ENCODE results near the gene ITSN1.

The ITSN1 gene

DNA sequence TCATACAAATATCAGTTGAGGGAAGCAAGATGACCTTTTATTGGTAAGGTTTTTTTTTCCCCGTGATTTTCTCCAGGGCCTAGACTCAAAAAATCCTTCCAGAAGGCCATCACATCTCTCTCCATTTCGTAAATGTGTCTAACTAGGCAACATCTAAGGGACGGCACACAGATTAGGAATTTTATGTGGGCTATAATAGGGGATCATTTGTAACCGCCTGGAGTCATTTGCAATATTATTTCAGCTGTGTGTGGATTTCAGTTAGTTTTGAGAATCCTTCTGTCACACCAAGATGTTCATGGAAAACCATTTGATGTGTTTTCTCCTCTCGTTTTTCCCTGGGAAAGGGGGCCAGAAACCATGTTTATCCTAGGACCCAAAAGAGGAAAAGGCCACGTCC is 210.2 kb downstream of the ITSN1 start:
- Histone ChIP-seq H3K36me3 (ENCODE audit: control insufficient read depth in 1 of 2, insufficient read depth in 2 of 2, low read length in 2 of 2) (no peaks in the 10 kb centered on the region), H3K9me3 (ENCODE audit: control insufficient read depth in 1 of 2, low read length in 2 of 2) (no peaks in the 10 kb centered on the region), H3K27ac (ENCODE audit: low read depth, low read length) (no peak overlapping the region), H3K4me3 (ENCODE audit: low read depth in 1 of 2, low read length in 2 of 2) (no peak overlapping the region), H3K9ac (ENCODE audit: low read depth in 1 of 2, low read length in 2 of 2) (no peak overlapping the region), H3K27me3 (ENCODE audit: control insufficient read depth in 1 of 2, insufficient read depth in 2 of 2, low read length in 2 of 2) (no peaks in the 10 kb centered on the region), H3K4me1 (ENCODE audit: control insufficient read depth in 1 of 2, insufficient read depth in 2 of 2, low read length in 2 of 2) (peaks cover 0 to 9% of the 10 kb centered on the region in 2 donors)

DNA sequence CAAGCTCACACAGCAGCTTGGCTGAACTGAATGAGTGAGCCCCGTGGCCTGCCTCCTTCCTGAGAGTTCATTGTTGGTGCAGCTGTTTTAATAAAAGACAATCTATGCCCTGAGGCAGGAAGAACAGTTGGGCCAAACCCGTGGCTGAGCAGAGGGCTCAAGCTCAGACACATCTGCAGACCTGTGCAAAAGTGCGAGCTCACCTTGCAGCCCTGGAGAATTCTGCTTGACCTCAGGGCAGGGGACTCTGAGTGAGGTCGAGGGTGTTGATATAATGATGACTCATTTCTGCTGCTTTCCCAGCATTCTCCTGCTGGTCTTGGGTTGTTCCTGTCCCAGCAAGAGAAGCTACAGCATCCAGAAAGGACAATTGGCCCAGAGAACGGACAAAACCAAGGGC is 212.3 kb downstream of the ITSN1 start:
- Histone ChIP-seq H3K27me3 (ENCODE audit: control insufficient read depth in 1 of 2, insufficient read depth in 2 of 2, low read length in 2 of 2) (no peaks in the 10 kb centered on the region), H3K36me3 (ENCODE audit: control insufficient read depth in 1 of 2, insufficient read depth in 2 of 2, low read length in 2 of 2) (no peaks in the 10 kb centered on the region), H3K4me1 (ENCODE audit: control insufficient read depth in 1 of 2, insufficient read depth in 2 of 2, low read length in 2 of 2) (no peaks in the 10 kb centered on the region), H3K4me3 (ENCODE audit: low read depth in 1 of 2, low read length in 2 of 2) (no peak overlapping the region), H3K27ac (ENCODE audit: low read depth, low read length) (no peak overlapping the region), H3K9me3 (ENCODE audit: control insufficient read depth in 1 of 2, low read length in 2 of 2) (no peaks in the 10 kb centered on the region), H3K9ac (ENCODE audit: low read depth in 1 of 2, low read length in 2 of 2) (no peak overlapping the region)

DNA sequence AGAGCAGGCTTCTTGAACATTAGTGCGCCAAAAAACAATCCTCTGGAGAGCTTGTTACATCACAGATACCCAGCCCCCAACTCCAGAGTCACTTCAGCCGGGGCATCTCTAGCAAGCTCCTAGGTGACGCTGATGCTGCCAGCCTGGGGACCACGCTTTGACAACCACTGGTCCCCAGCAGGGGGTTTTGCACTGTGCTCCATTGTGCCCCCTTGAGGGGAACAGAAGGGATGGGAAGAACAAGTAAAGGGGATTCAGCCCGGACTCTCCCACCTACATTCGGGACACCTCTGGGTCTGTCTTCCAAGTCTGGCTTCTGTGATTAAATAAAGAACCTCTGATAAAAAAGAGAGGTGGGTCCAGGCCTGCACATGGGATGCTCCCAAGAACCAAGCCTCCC is 212.9 kb downstream of the ITSN1 start:
- Histone ChIP-seq H3K9ac (ENCODE audit: low read depth in 1 of 2, low read length in 2 of 2) (no peak overlapping the region), H3K9me3 (ENCODE audit: control insufficient read depth in 1 of 2, low read length in 2 of 2) (no peaks in the 10 kb centered on the region), H3K4me1 (ENCODE audit: control insufficient read depth in 1 of 2, insufficient read depth in 2 of 2, low read length in 2 of 2) (no peaks in the 10 kb centered on the region), H3K36me3 (ENCODE audit: control insufficient read depth in 1 of 2, insufficient read depth in 2 of 2, low read length in 2 of 2) (no peaks in the 10 kb centered on the region), H3K4me3 (ENCODE audit: low read depth in 1 of 2, low read length in 2 of 2) (no peak overlapping the region), H3K27ac (ENCODE audit: low read depth, low read length) (no peak overlapping the region), H3K27me3 (ENCODE audit: control insufficient read depth in 1 of 2, insufficient read depth in 2 of 2, low read length in 2 of 2) (no peaks in the 10 kb centered on the region)

DNA sequence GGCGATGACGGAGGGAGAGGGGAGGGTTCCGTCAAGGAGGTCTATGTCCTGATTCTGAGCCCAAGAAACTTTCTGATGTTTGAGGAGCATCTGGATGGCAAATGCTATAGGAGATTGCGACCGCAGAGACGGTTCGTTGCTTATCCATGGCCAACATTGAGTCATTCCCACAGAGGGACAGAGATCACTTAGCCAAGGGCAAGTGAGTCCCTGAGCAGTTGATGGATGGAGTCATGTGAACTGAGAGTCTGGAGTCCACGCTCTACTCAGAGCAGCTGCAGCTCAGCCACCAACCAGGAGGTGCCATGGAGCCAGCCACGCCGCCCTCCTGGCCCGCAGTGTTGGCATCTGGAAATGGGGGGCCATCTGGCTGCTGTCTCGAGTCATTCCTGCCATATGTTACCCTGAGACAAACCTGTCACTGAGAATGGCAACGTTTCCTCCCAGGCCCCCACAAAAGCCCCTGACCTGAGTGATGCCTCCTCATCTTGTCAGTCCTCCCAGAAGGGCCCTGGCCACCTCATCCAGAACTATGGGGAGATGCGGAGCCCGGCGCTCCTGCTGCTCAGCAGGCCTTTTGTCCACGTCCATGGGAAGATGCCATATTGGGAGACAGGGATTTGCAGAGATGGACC is 214.7 kb downstream of the ITSN1 start:
- H3K9ac ChIP-seq (ENCODE audit: low read depth in 1 of 2, low read length in 2 of 2): no peak overlapping the region
- no peak overlapping the region for H3K27ac ChIP-seq (ENCODE audit: low read depth, low read length)
- H3K9me3 ChIP-seq (ENCODE audit: control insufficient read depth in 1 of 2, low read length in 2 of 2): no peaks in the 10 kb centered on the region
- no peaks in the 10 kb centered on the region for H3K4me1 ChIP-seq (ENCODE audit: control insufficient read depth in 1 of 2, insufficient read depth in 2 of 2, low read length in 2 of 2)
- H3K27me3 ChIP-seq (ENCODE audit: control insufficient read depth in 1 of 2, insufficient read depth in 2 of 2, low read length in 2 of 2): no peaks in the 10 kb centered on the region
- no peaks in the 10 kb centered on the region for H3K36me3 ChIP-seq (ENCODE audit: control insufficient read depth in 1 of 2, insufficient read depth in 2 of 2, low read length in 2 of 2)
- no peak overlapping the region for H3K4me3 ChIP-seq (ENCODE audit: low read depth in 1 of 2, low read length in 2 of 2)

DNA sequence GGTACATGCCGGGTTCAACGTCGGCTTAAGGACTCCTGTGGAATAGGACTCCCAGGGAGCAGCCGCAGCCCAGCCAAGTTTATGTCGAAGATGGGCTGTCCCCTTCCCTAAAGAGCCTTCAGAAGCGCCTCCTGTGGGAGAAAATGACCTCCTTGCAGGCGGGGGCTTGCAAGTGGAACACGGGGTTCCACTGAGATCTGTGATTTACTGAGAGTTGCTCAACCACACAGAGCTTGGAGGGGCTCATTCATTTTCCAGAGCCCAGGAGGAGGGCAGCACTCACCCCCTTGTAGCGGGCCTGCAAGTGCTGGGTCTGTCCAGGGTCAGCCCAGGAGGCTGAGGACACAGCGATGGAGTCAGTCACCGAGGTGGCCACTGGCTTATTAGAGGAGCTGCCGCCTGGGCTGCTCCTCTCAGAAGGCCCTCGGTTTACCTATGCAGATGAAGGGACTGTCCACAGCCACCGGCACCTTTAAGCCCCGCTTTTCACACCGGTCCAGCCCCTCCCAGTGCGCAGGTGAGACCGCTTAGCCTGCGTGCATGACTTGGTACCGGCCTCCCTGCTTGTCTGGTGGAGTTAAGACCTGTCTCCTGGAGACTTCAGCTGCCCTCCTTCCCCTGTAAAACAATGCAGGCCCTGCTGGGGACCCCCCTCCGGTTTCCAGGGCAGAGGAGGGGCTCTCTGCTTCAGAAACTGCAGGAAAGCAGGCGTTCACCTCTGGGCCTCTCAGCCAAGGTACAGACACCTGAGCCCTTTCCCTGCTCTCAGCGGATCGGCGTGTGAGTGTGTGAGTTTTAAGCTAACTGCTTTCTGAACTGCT is 215.8 kb downstream of the ITSN1 start:
- no peaks in the 10 kb centered on the region for H3K4me1 ChIP-seq (ENCODE audit: control insufficient read depth in 1 of 2, insufficient read depth in 2 of 2, low read length in 2 of 2)
- H3K27me3 ChIP-seq (ENCODE audit: control insufficient read depth in 1 of 2, insufficient read depth in 2 of 2, low read length in 2 of 2): no peaks in the 10 kb centered on the region
- H3K9ac ChIP-seq (ENCODE audit: low read depth in 1 of 2, low read length in 2 of 2): no peak overlapping the region
- H3K9me3 ChIP-seq (ENCODE audit: control insufficient read depth in 1 of 2, low read length in 2 of 2): no peaks in the 10 kb centered on the region
- H3K36me3 ChIP-seq (ENCODE audit: control insufficient read depth in 1 of 2, insufficient read depth in 2 of 2, low read length in 2 of 2): no peaks in the 10 kb centered on the region
- no peak overlapping the region for H3K27ac ChIP-seq (ENCODE audit: low read depth, low read length)
- H3K4me3 ChIP-seq (ENCODE audit: low read depth in 1 of 2, low read length in 2 of 2): no peak overlapping the region

DNA sequence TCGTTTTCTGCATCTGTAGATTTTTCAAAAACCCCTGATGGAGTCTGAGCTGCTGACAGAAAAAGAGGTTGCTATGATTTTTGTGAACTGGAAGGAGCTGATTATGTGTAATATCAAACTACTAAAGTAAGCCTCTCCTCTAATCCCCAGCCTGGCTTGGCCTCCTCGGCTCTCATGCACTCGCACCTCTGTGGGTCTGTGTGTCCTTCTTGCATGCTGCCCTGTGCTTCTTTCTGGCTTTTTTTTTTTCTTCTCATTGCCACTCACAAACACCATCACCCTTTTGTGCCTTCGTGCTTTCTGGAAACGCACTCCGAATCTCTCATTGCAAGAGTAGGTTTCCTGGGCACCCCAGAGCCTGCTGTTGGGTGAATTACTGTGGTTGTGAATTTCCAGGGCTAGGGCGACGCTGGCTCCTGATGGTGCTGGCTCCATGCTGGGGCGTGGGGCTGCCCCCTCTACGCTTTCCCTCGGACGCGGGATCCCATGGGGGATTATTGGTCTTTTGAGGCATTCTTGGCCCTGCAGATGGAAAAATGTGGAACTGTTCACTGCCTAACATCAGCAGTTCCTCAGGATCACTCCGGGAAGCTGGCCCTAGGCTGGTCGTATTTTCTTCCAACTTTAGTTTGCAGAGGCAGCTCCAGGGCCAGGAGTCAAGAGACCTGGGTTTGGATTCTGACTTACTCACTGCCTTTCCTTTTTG is 216.5 kb downstream of the ITSN1 start:
- Histone ChIP-seq H3K27ac (ENCODE audit: low read depth, low read length) (no peak overlapping the region), H3K27me3 (ENCODE audit: control insufficient read depth in 1 of 2, insufficient read depth in 2 of 2, low read length in 2 of 2) (no peaks in the 10 kb centered on the region), H3K4me3 (ENCODE audit: low read depth in 1 of 2, low read length in 2 of 2) (no peak overlapping the region), H3K9me3 (ENCODE audit: control insufficient read depth in 1 of 2, low read length in 2 of 2) (no peaks in the 10 kb centered on the region), H3K36me3 (ENCODE audit: control insufficient read depth in 1 of 2, insufficient read depth in 2 of 2, low read length in 2 of 2) (no peaks in the 10 kb centered on the region), H3K4me1 (ENCODE audit: control insufficient read depth in 1 of 2, insufficient read depth in 2 of 2, low read length in 2 of 2) (no peaks in the 10 kb centered on the region), H3K9ac (ENCODE audit: low read depth in 1 of 2, low read length in 2 of 2) (no peak overlapping the region)

DNA sequence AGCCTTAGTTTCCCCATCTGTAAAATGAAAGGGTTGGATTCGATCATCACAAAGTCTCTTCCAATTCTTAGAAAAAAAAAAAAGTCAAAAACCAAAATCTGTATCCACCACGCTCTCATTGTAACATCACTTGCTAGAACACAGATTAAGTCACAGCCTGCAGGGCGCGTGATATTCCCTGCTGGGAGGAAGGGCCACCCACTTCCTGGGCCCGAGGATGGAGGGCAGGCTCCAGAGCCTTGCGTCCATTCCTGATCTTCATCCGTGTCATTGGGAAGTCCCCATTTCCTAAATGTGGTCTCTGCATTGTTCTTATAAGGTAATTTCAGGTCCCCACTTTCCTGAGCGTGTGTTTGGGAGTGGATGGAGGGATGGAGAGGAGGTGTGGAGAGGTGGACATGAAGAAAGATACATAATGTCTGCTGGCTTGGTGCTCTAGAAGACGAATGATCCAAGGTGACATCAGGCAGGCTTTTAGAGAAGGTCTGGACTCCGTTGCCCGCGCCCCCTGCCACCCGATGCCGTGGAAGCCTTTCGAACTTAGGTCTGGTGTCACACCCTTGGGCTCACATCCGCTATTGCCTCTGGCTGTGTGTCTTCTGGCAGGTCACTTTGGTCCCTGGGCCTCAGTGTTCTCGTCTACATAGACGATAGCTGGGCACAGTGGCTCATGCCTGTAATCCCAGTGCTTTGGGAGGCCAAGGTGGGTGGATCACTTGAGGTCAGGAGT is 217.2 kb downstream of the ITSN1 start:
- Histone ChIP-seq H3K9ac (ENCODE audit: low read depth in 1 of 2, low read length in 2 of 2) (no peak overlapping the region), H3K9me3 (ENCODE audit: control insufficient read depth in 1 of 2, low read length in 2 of 2) (no peaks in the 10 kb centered on the region), H3K4me1 (ENCODE audit: control insufficient read depth in 1 of 2, insufficient read depth in 2 of 2, low read length in 2 of 2) (no peaks in the 10 kb centered on the region), H3K36me3 (ENCODE audit: control insufficient read depth in 1 of 2, insufficient read depth in 2 of 2, low read length in 2 of 2) (no peaks in the 10 kb centered on the region), H3K27me3 (ENCODE audit: control insufficient read depth in 1 of 2, insufficient read depth in 2 of 2, low read length in 2 of 2) (no peaks in the 10 kb centered on the region), H3K4me3 (ENCODE audit: low read depth in 1 of 2, low read length in 2 of 2) (no peak overlapping the region), H3K27ac (ENCODE audit: low read depth, low read length) (no peak overlapping the region)

DNA sequence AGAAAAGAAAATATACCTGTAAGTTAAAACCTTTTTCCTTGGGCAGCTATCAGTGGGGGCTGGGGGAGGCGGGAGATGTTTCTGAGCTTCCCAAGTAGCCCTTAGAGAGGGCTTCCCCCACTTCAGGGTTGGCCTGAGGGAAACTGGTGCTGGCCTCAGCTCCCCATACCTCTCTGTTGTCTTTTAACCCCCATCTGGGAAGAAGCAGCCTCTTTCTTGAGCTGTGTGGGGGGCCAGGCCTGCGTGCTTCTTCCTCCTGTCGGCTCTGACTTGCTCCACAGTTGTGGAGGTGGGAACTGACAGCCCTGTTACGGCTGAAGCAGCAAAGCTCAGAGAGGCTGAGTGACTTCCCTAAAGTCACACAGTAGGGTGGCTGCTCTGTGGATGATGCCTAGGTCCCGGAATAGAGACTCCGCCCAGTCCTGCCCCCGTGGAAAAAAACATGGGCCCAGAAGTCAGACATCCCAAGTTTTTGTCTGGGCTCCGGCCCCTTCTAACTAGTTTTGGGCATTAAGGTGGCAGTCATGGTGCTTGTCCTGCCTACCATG is 218.1 kb downstream of the ITSN1 start:
- Histone ChIP-seq H3K27me3 (ENCODE audit: control insufficient read depth in 1 of 2, insufficient read depth in 2 of 2, low read length in 2 of 2) (no peaks in the 10 kb centered on the region), H3K9me3 (ENCODE audit: control insufficient read depth in 1 of 2, low read length in 2 of 2) (no peaks in the 10 kb centered on the region), H3K4me1 (ENCODE audit: control insufficient read depth in 1 of 2, insufficient read depth in 2 of 2, low read length in 2 of 2) (no peaks in the 10 kb centered on the region), H3K27ac (ENCODE audit: low read depth, low read length) (no peak overlapping the region), H3K9ac (ENCODE audit: low read depth in 1 of 2, low read length in 2 of 2) (no peak overlapping the region), H3K4me3 (ENCODE audit: low read depth in 1 of 2, low read length in 2 of 2) (no peak overlapping the region), H3K36me3 (ENCODE audit: control insufficient read depth in 1 of 2, insufficient read depth in 2 of 2, low read length in 2 of 2) (no peaks in the 10 kb centered on the region)

DNA sequence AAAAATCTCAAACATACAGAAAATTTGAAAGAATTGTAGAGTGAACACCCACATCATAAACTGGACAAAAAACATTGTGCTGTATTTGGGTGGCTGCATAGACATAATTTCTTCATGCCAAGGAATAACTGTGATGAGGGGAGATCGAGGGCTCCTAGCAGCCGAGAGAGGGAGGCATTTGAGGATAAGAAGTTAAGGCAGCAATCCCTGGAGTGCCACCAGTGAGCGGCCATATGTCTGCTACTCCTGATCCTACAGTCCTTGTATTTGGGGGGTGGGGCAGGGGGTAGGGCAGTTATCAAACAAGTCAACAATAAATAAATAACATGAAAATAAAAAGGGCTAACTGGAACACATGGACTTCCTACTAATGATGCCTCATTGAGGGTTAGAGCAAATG is 218.8 kb downstream of the ITSN1 start:
- no peaks in the 10 kb centered on the region for H3K27me3 ChIP-seq (ENCODE audit: control insufficient read depth in 1 of 2, insufficient read depth in 2 of 2, low read length in 2 of 2)

More for the DNA sequence above, 218.8 kb downstream of the ITSN1 start:
- no peaks in the 10 kb centered on the region for H3K36me3 ChIP-seq (ENCODE audit: control insufficient read depth in 1 of 2, insufficient read depth in 2 of 2, low read length in 2 of 2)
- H3K4me3 ChIP-seq (ENCODE audit: low read depth in 1 of 2, low read length in 2 of 2): no peak overlapping the region
- H3K9ac ChIP-seq (ENCODE audit: low read depth in 1 of 2, low read length in 2 of 2): no peak overlapping the region
- H3K9me3 ChIP-seq (ENCODE audit: control insufficient read depth in 1 of 2, low read length in 2 of 2): no peaks in the 10 kb centered on the region
- H3K4me1 ChIP-seq (ENCODE audit: control insufficient read depth in 1 of 2, insufficient read depth in 2 of 2, low read length in 2 of 2): no peaks in the 10 kb centered on the region
- no peak overlapping the region for H3K27ac ChIP-seq (ENCODE audit: low read depth, low read length)

Data from duodenal mucosa (tissue), 2 donors.